ENCODE results near the gene FRAT1. TPM values are rescaled to one million over a fixed set of nuclear protein-coding genes. Genes with fewer than 3 reads are reported as not detected.

The FRAT1 gene
- total and polyA plus RNA-seq, 2 of the 13 experiments (the other 11 are each of a cell fraction or from before 2014, with no cell fraction given), result 1.7 to 2.3 TPM

GRCh38 chr10:97292097-97292861 is 26.8 kb upstream of the FRAT1 start, which contains the start of gene ARHGAP19 (continued):
- TF ChIP-seq ZBTB33 (CRISPR knock-in tag; IDR thresholded peaks at IDR 0.05) (no peak), ZBTB10 (CRISPR knock-in tag; IDR thresholded peaks at IDR 0.05; ENCODE audit: borderline replicate concordance) (no peak), RFX5 (IDR thresholded peaks at IDR 0.05; ENCODE audit: low read depth, low read length) (peak; percentile 71), SP2 (CRISPR knock-in tag; IDR thresholded peaks at IDR 0.05) (peak; percentile 92), HOXA7 (CRISPR knock-in tag; IDR thresholded peaks at IDR 0.05) (no peak), JUN (CRISPR knock-in tag; IDR thresholded peaks at IDR 0.05) (no peak), MXD1 (CRISPR knock-in tag; IDR thresholded peaks at IDR 0.05) (peak; percentile 76; the same call in 1 of the 2 replicates), ZFP90 (CRISPR knock-in tag; IDR thresholded peaks at IDR 0.05; ENCODE audit: borderline replicate concordance) (no peak; the same call in 1 of the 2 replicates), TERF1 (CRISPR knock-in tag; IDR thresholded peaks at IDR 0.05) (no peak), ZC3H4 (CRISPR knock-in tag; IDR thresholded peaks at IDR 0.05; ENCODE audit: borderline replicate concordance) (no peak), SKIL (CRISPR knock-in tag; IDR thresholded peaks at IDR 0.05; ENCODE audit: borderline replicate concordance) (no peak), ZC3H13 (CRISPR knock-in tag; IDR thresholded peaks at IDR 0.05) (0 out of 2 replicates have a peak, but pooled peaks have one; percentile 57), ZNF317 (CRISPR knock-in tag; IDR thresholded peaks at IDR 0.05) (no peak; the same call in 1 of the 2 replicates), ZNF143 (CRISPR knock-in tag; IDR thresholded peaks at IDR 0.05) (peak; percentile 92), ZFYVE20 (CRISPR knock-in tag; IDR thresholded peaks at IDR 0.05; ENCODE audit: borderline replicate concordance, low read depth) (no peak), NR1H2 (CRISPR knock-in tag; IDR thresholded peaks at IDR 0.05; ENCODE audit: borderline replicate concordance, low read depth) (peak; percentile 49; the same call in 1 of the 2 replicates), ZNF570 (CRISPR knock-in tag; IDR thresholded peaks at IDR 0.05; ENCODE audit: borderline replicate concordance) (no peak), HNRNPK (IDR thresholded peaks at IDR 0.05; ENCODE audit: low read depth, low read length, poor library complexity, severe bottlenecking) (no peak), SOX5 (CRISPR knock-in tag; IDR thresholded peaks at IDR 0.05; ENCODE audit: borderline replicate concordance) (no peak), ISL2 (CRISPR knock-in tag; IDR thresholded peaks at IDR 0.05) (peak; percentile 21; the same call in 1 of the 2 replicates)

Measured in HepG2 (cell line).